PC-9 (cell line): ENCODE data around the gene SIGMAR1.

Experiments used
- EZH2 ChIP-seq: fragments of 200-600 bp; sonication (generic); IDR thresholded peaks from 2 replicates; pipeline ENCODE4 v1.8.0; 2017; ENCODE audit warnings: antibody characterized with exemption, low read depth
- TF ChIP-seq, protein P1 (sequence below): fragments of 200-600 bp; sonication (generic); conservative IDR thresholded peaks from 2 replicates; pipeline ENCODE4 v1.6.1; 2017; ENCODE audit warnings: mixed run types, antibody characterized with exemption, mild to moderate bottlenecking, moderate library complexity

DNA sequence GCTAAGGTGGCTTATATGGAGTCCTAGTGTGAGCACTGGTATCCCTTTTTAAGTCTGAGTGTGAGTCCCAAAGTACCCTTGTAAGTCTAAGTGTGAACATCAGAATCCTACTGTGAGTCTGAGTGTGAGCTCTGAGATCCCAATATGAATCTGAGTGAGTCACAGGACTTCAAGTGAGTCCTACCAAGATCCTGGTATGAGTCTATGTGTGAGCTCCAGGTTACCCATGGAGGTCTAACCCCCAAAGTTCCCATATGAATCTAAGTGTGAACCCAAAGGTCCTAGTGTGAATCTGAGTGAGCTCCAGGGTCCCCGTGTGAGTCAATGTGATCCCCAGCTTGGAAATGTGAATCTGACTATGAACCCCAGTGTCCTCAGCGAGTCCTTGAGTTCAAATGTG is 50.3 kb downstream of the SIGMAR1 start:
- TF ChIP-seq, protein P1, sequence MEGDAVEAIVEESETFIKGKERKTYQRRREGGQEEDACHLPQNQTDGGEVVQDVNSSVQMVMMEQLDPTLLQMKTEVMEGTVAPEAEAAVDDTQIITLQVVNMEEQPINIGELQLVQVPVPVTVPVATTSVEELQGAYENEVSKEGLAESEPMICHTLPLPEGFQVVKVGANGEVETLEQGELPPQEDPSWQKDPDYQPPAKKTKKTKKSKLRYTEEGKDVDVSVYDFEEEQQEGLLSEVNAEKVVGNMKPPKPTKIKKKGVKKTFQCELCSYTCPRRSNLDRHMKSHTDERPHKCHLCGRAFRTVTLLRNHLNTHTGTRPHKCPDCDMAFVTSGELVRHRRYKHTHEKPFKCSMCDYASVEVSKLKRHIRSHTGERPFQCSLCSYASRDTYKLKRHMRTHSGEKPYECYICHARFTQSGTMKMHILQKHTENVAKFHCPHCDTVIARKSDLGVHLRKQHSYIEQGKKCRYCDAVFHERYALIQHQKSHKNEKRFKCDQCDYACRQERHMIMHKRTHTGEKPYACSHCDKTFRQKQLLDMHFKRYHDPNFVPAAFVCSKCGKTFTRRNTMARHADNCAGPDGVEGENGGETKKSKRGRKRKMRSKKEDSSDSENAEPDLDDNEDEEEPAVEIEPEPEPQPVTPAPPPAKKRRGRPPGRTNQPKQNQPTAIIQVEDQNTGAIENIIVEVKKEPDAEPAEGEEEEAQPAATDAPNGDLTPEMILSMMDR: no peak
- no peak for TF ChIP-seq EZH2
